Measurements from ENCODE around the gene MAP3K20.
A peak's percentile ranks its signal among the peaks of the same experiment; 100 is the strongest.

MAP3K20 gene

GRCh38 chr2:173287594-173287993 is 211.9 kb downstream of the MAP3K20 start:
- H3K27ac ChIP-seq: no peak overlapping the region
- TF ChIP-seq CTCF (IDR thresholded peaks at IDR 0.05; ENCODE audit: low read depth, low read length, missing control alignments): no peak
- no peak for DNase-seq
- no peaks in the 10 kb centered on the region for H3K36me3 ChIP-seq (replicated peaks)
- in situ Hi-C loops (cut with HindIII; ENCODE audit: low pct_ligation_motif_present, low sequenced_read_pairs): no loop called here
- H3K4me3 ChIP-seq (ENCODE audit: low read depth, low read length): no peak overlapping the region
- H3K27me3 ChIP-seq (replicated peaks): no peaks in the 10 kb centered on the region

GRCh38 chr2:173288561-173288960 is 212.9 kb downstream of the MAP3K20 start:
- Histone ChIP-seq H3K27me3 (replicated peaks) (no peaks in the 10 kb centered on the region), H3K36me3 (replicated peaks) (no peaks in the 10 kb centered on the region), H3K27ac (peak overlapping the region; percentile 80), H3K4me3 (ENCODE audit: low read depth, low read length) (no peak overlapping the region)
- peak; percentile 92 for DNase-seq
- TF ChIP-seq CTCF (IDR thresholded peaks at IDR 0.05; ENCODE audit: low read depth, low read length, missing control alignments): no peak
- in situ Hi-C loops (cut with HindIII; ENCODE audit: low pct_ligation_motif_present, low sequenced_read_pairs): no loop called here

GRCh38 chr2:173290046-173290445 is 214.4 kb downstream of the MAP3K20 start:
- TF ChIP-seq CTCF (IDR thresholded peaks at IDR 0.05; ENCODE audit: low read depth, low read length, missing control alignments): no peak
- Histone ChIP-seq H3K27me3 (replicated peaks) (no peaks in the 10 kb centered on the region), H3K36me3 (replicated peaks) (no peaks in the 10 kb centered on the region), H3K27ac (peak overlapping the region; percentile 92), H3K4me3 (ENCODE audit: low read depth, low read length) (no peak overlapping the region)
- in situ Hi-C loops (cut with HindIII; ENCODE audit: low pct_ligation_motif_present, low sequenced_read_pairs): no loop called here
- DNase-seq: peak; percentile 84

- Histone ChIP-seq H3K27ac (peak overlapping the region; percentile 92), H3K36me3 (replicated peaks) (no peaks in the 10 kb centered on the region), H3K4me3 (ENCODE audit: low read depth, low read length) (no peak overlapping the region), H3K27me3 (replicated peaks) (no peaks in the 10 kb centered on the region)
- no peak for TF ChIP-seq CTCF (IDR thresholded peaks at IDR 0.05; ENCODE audit: low read depth, low read length, missing control alignments)
- in situ Hi-C loops (cut with HindIII; ENCODE audit: low pct_ligation_motif_present, low sequenced_read_pairs): no loop called here
- peak; percentile 35 for DNase-seq
Measured at GRCh38 chr2:173290518-173290917, 214.9 kb downstream of the MAP3K20 start.

- no peaks in the 10 kb centered on the region for H3K27me3 ChIP-seq (replicated peaks)
- in situ Hi-C loops (cut with HindIII; ENCODE audit: low pct_ligation_motif_present, low sequenced_read_pairs): no loop called here
- no peaks in the 10 kb centered on the region for H3K36me3 ChIP-seq (replicated peaks)
- TF ChIP-seq CTCF (IDR thresholded peaks at IDR 0.05; ENCODE audit: low read depth, low read length, missing control alignments): no peak
- no peak overlapping the region for H3K4me3 ChIP-seq (ENCODE audit: low read depth, low read length)
- no peak overlapping the region for H3K27ac ChIP-seq
- no peak for DNase-seq
Measured at GRCh38 chr2:173291412-173291811, 215.8 kb downstream of the MAP3K20 start.

GRCh38 chr2:173296235-173296634 is 220.6 kb downstream of the MAP3K20 start:
- H3K4me3 ChIP-seq (ENCODE audit: low read depth, low read length): no peak overlapping the region
- H3K27ac ChIP-seq: no peak overlapping the region
- no peak for TF ChIP-seq CTCF (IDR thresholded peaks at IDR 0.05; ENCODE audit: low read depth, low read length, missing control alignments)
- DNase-seq: no peak
- H3K36me3 ChIP-seq (replicated peaks): no peaks in the 10 kb centered on the region
- H3K27me3 ChIP-seq (replicated peaks): no peaks in the 10 kb centered on the region
- in situ Hi-C loops (cut with HindIII; ENCODE audit: low pct_ligation_motif_present, low sequenced_read_pairs): no loop called here

Data from brain microvascular endothelial cell (primary cell).